B cell (primary cell): Measurements from ENCODE around the gene RBM44. TPM values are rescaled to one million over a fixed set of nuclear protein-coding genes. Genes with fewer than 3 reads are reported as not detected.

ENCODE experiments used
- ATAC-seq: fragments of 200-7000 bp; cut with Tn5 transposase; one replicate; pipeline ENCODE4 v1.10.0; 2021; ENCODE audit warnings: low read depth, mild to moderate bottlenecking, moderate number of reproducible peaks, moderate library complexity
- CTCF ChIA-PET: fragments of 350-600 bp; sonication (Branson Sonifier 250); formaldehyde crosslinking; loops from one replicate; lab custom pipeline; 2021; ENCODE audit warnings: antibody characterized with exemption, inconsistent platforms; lab: Charles Lee
- POLR2A ChIA-PET: fragments of 350-600 bp; sonication (Branson Sonifier 250); formaldehyde crosslinking; loops from one replicate; lab custom pipeline; 2021; ENCODE audit warnings: antibody characterized with exemption; lab: Charles Lee
- DNase-seq: peaks from one replicate; pipeline ENCODE4 v3.0.0; 2013
- H2AFZ ChIP-seq: 2 replicates; pipeline ENCODE4 v1.6.1; 2012; ENCODE audit warnings: mild to moderate bottlenecking, low read depth, low read length; ENCODE audit not compliant: insufficient read depth, poor library complexity, severe bottlenecking
- H3K27ac ChIP-seq, 2 donors: 1 replicate in 1 of 2; 2 replicates in 1 of 2; pipeline ENCODE4 v1.5.1; 2012 to 2013; ENCODE audit warnings: low read length in 2 of 2, mild to moderate bottlenecking in 2 of 2, moderate library complexity in 1 of 2
- H3K27me3 ChIP-seq, 4 experiments: fragments of 200-600 bp in 1 of 4; sonication (generic) in 1 of 4; replicated peaks in 1 of 4; 1 replicate in 2 of 4; 2 replicates in 2 of 4; pipeline versions ENCODE4 v1.6.1 to v1.7.0; 2013 to 2016; ENCODE audit warnings: low read length in 3 of 4, mild to moderate bottlenecking in 2 of 4, mixed read lengths in 1 of 4, moderate library complexity in 1 of 4; ENCODE audit not compliant: insufficient read depth in 4 of 4, control insufficient read depth in 3 of 4; ENCODE audit errors: control extremely low read depth in 1 of 4
- H3K36me3 ChIP-seq, 2 experiments: replicated peaks in 1 of 2; 1 replicate in 1 of 2; 2 replicates in 1 of 2; pipeline versions ENCODE4 v1.6.1 to v1.7.1; 2013; ENCODE audit warnings: low read length in 1 of 2; ENCODE audit not compliant: insufficient read depth in 2 of 2, control insufficient read depth in 1 of 2; ENCODE audit errors: control extremely low read depth in 1 of 2, extremely low read depth in 1 of 2
- H3K4me1 ChIP-seq, 2 donors: fragments of 200-600 bp in 1 of 2; sonication (generic) in 1 of 2; 1 replicate in 1 of 2; 2 replicates in 1 of 2; pipeline versions ENCODE4 v1.5.1 to v1.6.1; 2013 to 2017; ENCODE audit warnings: low read length in 2 of 2; ENCODE audit not compliant: control insufficient read depth in 2 of 2, insufficient read depth in 2 of 2
- H3K4me2 ChIP-seq: replicated peaks from 2 replicates; pipeline ENCODE3; 2012; ENCODE audit warnings: mild to moderate bottlenecking, low read depth, low read length; ENCODE audit not compliant: poor library complexity, severe bottlenecking
- H3K4me3 ChIP-seq, 5 experiments: fragments of 200-600 bp in 1 of 5; sonication (generic) in 1 of 5; 1 replicate in 3 of 5; 2 replicates in 2 of 5; pipeline versions ENCODE4 v1.5.1 to v1.7.0; 2011 to 2016; ENCODE audit warnings: low read length in 4 of 5, mild to moderate bottlenecking in 4 of 5, low read depth in 2 of 5, control low read depth in 1 of 5, moderate library complexity in 1 of 5; ENCODE audit not compliant: insufficient read depth in 1 of 5; ENCODE audit errors: control extremely low read depth in 1 of 5, extremely low read depth in 1 of 5
- H3K79me2 ChIP-seq: fragments of 200-600 bp; sonication (generic); one replicate; pipeline ENCODE4 v1.6.0; 2016; ENCODE audit warnings: low read length; ENCODE audit not compliant: control insufficient read depth, insufficient read depth
- H3K9ac ChIP-seq: fragments of 200-600 bp; sonication (generic); 2 replicates; pipeline ENCODE4 v1.6.1; 2017; ENCODE audit warnings: mild to moderate bottlenecking, low read length, moderate library complexity
- H3K9me3 ChIP-seq, 3 donors: one replicate each; pipeline versions ENCODE4 v1.6.1 to v1.7.1; 2013; ENCODE audit warnings: low read length in 2 of 3; ENCODE audit not compliant: control insufficient read depth in 2 of 3, insufficient read depth in 1 of 3; ENCODE audit errors: control extremely low read depth in 1 of 3
- H4K20me1 ChIP-seq: 2 replicates; pipeline ENCODE4 v1.6.0; 2012; ENCODE audit warnings: mild to moderate bottlenecking, low read length; ENCODE audit not compliant: insufficient read depth, control insufficient read depth, poor library complexity, severe bottlenecking
- H3K27ac Mint-ChIP-seq: one replicate; pipeline ENCODE4 v1.8.0; 2021; ENCODE audit warnings: mixed read lengths
- H3K27me3 Mint-ChIP-seq: one replicate; pipeline ENCODE4 v1.8.0; 2021; ENCODE audit warnings: mixed read lengths
- H3K4me1 Mint-ChIP-seq: one replicate; pipeline ENCODE4 v1.8.0; 2021; ENCODE audit warnings: mixed read lengths
- H3K4me3 Mint-ChIP-seq: one replicate; pipeline ENCODE4 v1.8.0; 2021; ENCODE audit warnings: mixed read lengths
- H3K9me3 Mint-ChIP-seq: one replicate; pipeline ENCODE4 v1.8.0; 2022; ENCODE audit warnings: mixed read lengths; ENCODE audit not compliant: insufficient read depth
- CTCF ChIP-seq: fragments of 200-600 bp; IDR thresholded peaks from one replicate; pipeline ENCODE4 v1.8.0; 2022; ENCODE audit warnings: antibody characterized with exemption, mild to moderate bottlenecking
- EZH2 ChIP-seq: IDR thresholded peaks from 2 replicates; pipeline ENCODE4 v1.6.1; 2012; ENCODE audit warnings: borderline replicate concordance, low read depth, mild to moderate bottlenecking, moderate library complexity, low read length; ENCODE audit not compliant: insufficient read depth, poor library complexity, severe bottlenecking
- WGBS: methylation state at CpG from one replicate; pipeline ENCODE4 v1.1.5; 2013; ENCODE audit warnings: missing lambda C conversion rate; ENCODE audit not compliant: insufficient coverage; 5-methylcytosine and 5-hydroxymethylcytosine counted together
- intact Hi-C: fragments of 100-400 bp; cut with micrococcal nuclease; formaldehyde crosslinking; loops from one replicate; pipeline ENCODE4 v1.10.0; 2022
- polyA plus RNA-seq: library from polyadenylated mRNA; depleted of rRNA; stranded (reverse); fragments of >200 nt; gene quantifications from 2 replicates; pipeline ENCODE4 v1.2.3, GENCODE V29; 2012
- total RNA-seq, 2 donors: library from RNA; stranded (reverse); fragments of 120-200 nt in 1 of 2; gene quantifications; 1 replicate in 1 of 2; 2 replicates in 1 of 2; pipeline versions ENCODE4 v1.2.3 to v1.2.4, GENCODE V29; 2013 to 2022

RBM44 gene
- total and polyA plus RNA-seq, 2 donors (not counting 1 experiment from before 2014, with no cell fraction given) = 0.39 to 1.3 TPM

GRCh38 chr2:237858294-237859081 is 59.9 kb downstream of the RBM44 start:
- CTCF ChIA-PET = interaction anchor here (0.6 to 4.1 kb wide), 19 partner anchors 41 to 405 kb away, joined by 3 to 46 read pairs (median 3); no protein-coding TSS in a partner anchor
- H2AFZ ChIP-seq = no peak overlapping the region
- H3K27ac ChIP-seq = no peak overlapping the region
- H3K27me3 ChIP-seq = peaks cover 0 to 37% (median 13%) of the 10 kb centered on the region in 4 experiments
- ATAC-seq (peak; percentile 80), DNase-seq (peak; percentile 43)
- H3K4me1 Mint-ChIP-seq = peaks cover 17% of the 10 kb centered on the region
- no peaks in the 10 kb centered on the region for H3K79me2 ChIP-seq
- intact Hi-C loops = loop anchor here (1.0 to 5.0 kb wide), 5 partner anchors 40 to 202 kb away; partner anchors contain the start of gene SCLY
- H4K20me1 ChIP-seq = no peaks in the 10 kb centered on the region
- H3K9me3 Mint-ChIP-seq = no peaks in the 10 kb centered on the region
- H3K27me3 Mint-ChIP-seq = peaks cover 44% of the 10 kb centered on the region
- 52% methylated on average over 14 of the region's 14 CpGs for WGBS
- no peak overlapping the region for H3K9ac ChIP-seq
- H3K9me3 ChIP-seq = no peaks in the 10 kb centered on the region
- no peaks in the 10 kb centered on the region for H3K4me1 ChIP-seq
- peak overlapping the region; percentile 62 for H3K4me3 Mint-ChIP-seq
- no peak overlapping the region for H3K27ac Mint-ChIP-seq
- H3K4me3 ChIP-seq = no peak overlapping the region
- no peaks in the 10 kb centered on the region for H3K36me3 ChIP-seq
- POLR2A ChIA-PET = interaction anchor here (1.0 kb wide), 1 partner anchor 64 kb away, joined by 4 read pairs; no protein-coding TSS in a partner anchor
- no peak for TF ChIP-seq EZH2
- peak; percentile 43 for TF ChIP-seq CTCF
- no peak overlapping the region for H3K4me2 ChIP-seq

GRCh38 chr2:237859082-237859433 is 60.5 kb downstream of the RBM44 start:
- intact Hi-C loops = loop anchor here (2.0 to 5.0 kb wide), 3 partner anchors 64 to 202 kb away; partner anchors contain the start of gene SCLY
- H3K27me3 ChIP-seq = peaks cover 0 to 38% (median 13%) of the 10 kb centered on the region in 4 experiments
- no peak for DNase-seq
- H4K20me1 ChIP-seq = no peaks in the 10 kb centered on the region
- H2AFZ ChIP-seq = no peak overlapping the region
- ATAC-seq = no peak
- H3K4me2 ChIP-seq = no peak overlapping the region
- no peaks in the 10 kb centered on the region for H3K79me2 ChIP-seq
- Mint-ChIP-seq H3K27me3 (peaks cover 44% of the 10 kb centered on the region), H3K4me1 (peaks cover 17% of the 10 kb centered on the region), H3K9me3 (no peaks in the 10 kb centered on the region), H3K27ac (no peak overlapping the region), H3K4me3 (peak overlapping the region; percentile 62)
- H3K9ac ChIP-seq = no peak overlapping the region
- no peaks in the 10 kb centered on the region for H3K4me1 ChIP-seq
- H3K27ac ChIP-seq = no peak overlapping the region
- no peak overlapping the region for H3K4me3 ChIP-seq
- no peak for TF ChIP-seq CTCF
- no peak for TF ChIP-seq EZH2
- 62% methylated on average over 15 of the region's 15 CpGs for WGBS
- ChIA-PET CTCF (interaction anchor here (0.6 to 4.1 kb wide), 9 partner anchors 40 to 404 kb away, joined by 3 to 46 read pairs (median 6); no protein-coding TSS in a partner anchor), POLR2A (no interaction called here)
- H3K9me3 ChIP-seq = no peaks in the 10 kb centered on the region
- no peaks in the 10 kb centered on the region for H3K36me3 ChIP-seq
